Measurements from ENCODE around the gene VPS72. TPM values are rescaled to one million over a fixed set of nuclear protein-coding genes. Genes with fewer than 3 reads are reported as not detected.

VPS72 gene
- total and polyA plus RNA-seq, 9 donors = 24.5 to 78.4 (median 48.9) TPM

DNA sequence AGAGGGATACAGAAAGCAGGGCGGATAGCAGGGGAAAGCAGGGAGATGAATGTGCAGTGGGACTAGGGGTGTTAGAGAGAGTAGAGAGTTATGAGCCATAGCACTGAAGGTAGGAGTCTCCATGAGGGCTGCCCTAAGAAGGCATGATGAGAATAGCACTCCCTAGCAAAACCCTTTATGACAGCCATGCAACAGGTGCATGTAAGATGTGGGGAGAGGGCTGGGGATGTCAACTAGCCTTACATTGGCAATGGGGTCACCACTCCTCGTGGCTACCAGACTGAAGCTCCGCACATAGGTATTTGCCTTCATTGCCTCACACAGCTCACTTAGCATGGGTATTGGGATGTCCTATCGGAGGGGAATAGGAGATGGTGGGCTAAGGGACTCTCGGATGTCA lies 18.8 kb downstream of the VPS72 start:
- Histone ChIP-seq H3K27me3 (no peaks in the 10 kb centered on the region), H3K9me3 (no peaks in the 10 kb centered on the region), H3K4me3 (no peak overlapping the region), H3K27ac (no peak overlapping the region), H3K36me3 (no peaks in the 10 kb centered on the region), H3K4me1 (ENCODE audit: insufficient read depth) (peaks cover 2% of the 10 kb centered on the region)
- intact Hi-C loops (cut with DNase I) = no loop called here
- TF ChIP-seq EP300 (IDR thresholded peaks at IDR 0.05) (no peak), POLR2A (IDR thresholded peaks at IDR 0.05) (no peak)
- TF ChIP-seq, protein P1, sequence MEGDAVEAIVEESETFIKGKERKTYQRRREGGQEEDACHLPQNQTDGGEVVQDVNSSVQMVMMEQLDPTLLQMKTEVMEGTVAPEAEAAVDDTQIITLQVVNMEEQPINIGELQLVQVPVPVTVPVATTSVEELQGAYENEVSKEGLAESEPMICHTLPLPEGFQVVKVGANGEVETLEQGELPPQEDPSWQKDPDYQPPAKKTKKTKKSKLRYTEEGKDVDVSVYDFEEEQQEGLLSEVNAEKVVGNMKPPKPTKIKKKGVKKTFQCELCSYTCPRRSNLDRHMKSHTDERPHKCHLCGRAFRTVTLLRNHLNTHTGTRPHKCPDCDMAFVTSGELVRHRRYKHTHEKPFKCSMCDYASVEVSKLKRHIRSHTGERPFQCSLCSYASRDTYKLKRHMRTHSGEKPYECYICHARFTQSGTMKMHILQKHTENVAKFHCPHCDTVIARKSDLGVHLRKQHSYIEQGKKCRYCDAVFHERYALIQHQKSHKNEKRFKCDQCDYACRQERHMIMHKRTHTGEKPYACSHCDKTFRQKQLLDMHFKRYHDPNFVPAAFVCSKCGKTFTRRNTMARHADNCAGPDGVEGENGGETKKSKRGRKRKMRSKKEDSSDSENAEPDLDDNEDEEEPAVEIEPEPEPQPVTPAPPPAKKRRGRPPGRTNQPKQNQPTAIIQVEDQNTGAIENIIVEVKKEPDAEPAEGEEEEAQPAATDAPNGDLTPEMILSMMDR (IDR thresholded peaks at IDR 0.05) = no peak
- 79 to 89% (median 88%) methylated on average over 5 of the region's 5 CpGs for WGBS, 3 donors
- DNase-seq = no peak

DNA sequence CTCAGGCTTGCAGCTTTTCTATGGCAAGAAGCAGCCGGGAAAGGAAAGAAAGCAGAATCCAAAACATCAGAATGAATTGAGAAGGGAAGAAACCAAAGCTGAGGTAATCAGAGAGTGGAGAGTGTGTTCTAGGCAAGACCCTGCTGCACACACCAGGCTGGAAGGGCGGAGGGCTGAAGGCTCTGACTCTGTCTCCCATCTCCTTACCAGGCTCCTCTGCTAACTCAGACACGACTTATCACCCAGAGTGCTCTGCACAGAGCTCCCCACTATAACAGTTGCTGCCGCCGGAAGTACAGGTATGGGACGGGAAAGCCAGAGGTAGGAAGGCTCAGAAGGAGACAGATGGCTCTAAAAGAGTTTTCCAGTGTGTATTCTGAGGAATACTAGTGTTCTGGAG lies 22.9 kb downstream of the VPS72 start:
- TF ChIP-seq POLR2A (IDR thresholded peaks at IDR 0.05) (no peak), EP300 (IDR thresholded peaks at IDR 0.05) (no peak)
- TF ChIP-seq, protein P1 (IDR thresholded peaks at IDR 0.05) = no peak
- Histone ChIP-seq H3K27ac (no peak overlapping the region), H3K27me3 (no peaks in the 10 kb centered on the region), H3K4me1 (ENCODE audit: insufficient read depth) (peaks cover 7% of the 10 kb centered on the region), H3K9me3 (no peaks in the 10 kb centered on the region), H3K4me3 (no peak overlapping the region), H3K36me3 (no peaks in the 10 kb centered on the region)
- 84 to 86% (median 85%) methylated on average over 6 of the region's 6 CpGs for WGBS, 3 donors
- intact Hi-C loops (cut with DNase I) = no loop called here
- DNase-seq = no peak

DNA sequence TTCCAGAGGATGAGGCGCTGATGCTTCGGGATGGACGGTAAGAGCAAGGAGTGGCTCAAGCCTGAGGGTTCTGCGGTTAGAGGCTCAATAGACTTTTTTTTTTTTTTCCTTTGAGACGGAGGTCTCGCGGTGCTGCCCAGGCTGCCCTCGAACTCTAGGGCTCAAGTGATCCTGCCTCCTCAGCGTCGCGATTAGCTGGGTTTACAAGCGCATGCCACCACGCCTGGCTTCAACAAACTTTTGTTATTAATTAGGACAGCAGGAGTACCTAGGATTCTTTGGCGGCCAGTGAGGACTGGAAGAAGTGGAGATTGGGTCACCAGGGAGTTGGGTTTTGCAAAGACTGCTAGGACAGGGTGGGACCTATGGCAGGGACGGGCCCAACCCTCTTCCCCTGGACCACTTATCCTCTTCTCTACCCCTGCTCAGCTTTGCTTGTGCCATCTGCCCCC lies 23.5 kb downstream of the VPS72 start:
- Histone ChIP-seq H3K36me3 (no peaks in the 10 kb centered on the region), H3K9me3 (no peaks in the 10 kb centered on the region), H3K4me3 (peak overlapping the region; percentile 64), H3K27ac (no peak overlapping the region), H3K27me3 (no peaks in the 10 kb centered on the region), H3K4me1 (ENCODE audit: insufficient read depth) (peaks cover 7% of the 10 kb centered on the region)
- 3 to 4% (median 3%) methylated on average over 15 of the region's 15 CpGs for WGBS, 3 donors
- TF ChIP-seq, protein P1 (IDR thresholded peaks at IDR 0.05) = no peak
- TF ChIP-seq EP300 (IDR thresholded peaks at IDR 0.05) (no peak), POLR2A (IDR thresholded peaks at IDR 0.05) (no peak)
- intact Hi-C loops (cut with DNase I) = no loop called here
- no peak for DNase-seq

DNA sequence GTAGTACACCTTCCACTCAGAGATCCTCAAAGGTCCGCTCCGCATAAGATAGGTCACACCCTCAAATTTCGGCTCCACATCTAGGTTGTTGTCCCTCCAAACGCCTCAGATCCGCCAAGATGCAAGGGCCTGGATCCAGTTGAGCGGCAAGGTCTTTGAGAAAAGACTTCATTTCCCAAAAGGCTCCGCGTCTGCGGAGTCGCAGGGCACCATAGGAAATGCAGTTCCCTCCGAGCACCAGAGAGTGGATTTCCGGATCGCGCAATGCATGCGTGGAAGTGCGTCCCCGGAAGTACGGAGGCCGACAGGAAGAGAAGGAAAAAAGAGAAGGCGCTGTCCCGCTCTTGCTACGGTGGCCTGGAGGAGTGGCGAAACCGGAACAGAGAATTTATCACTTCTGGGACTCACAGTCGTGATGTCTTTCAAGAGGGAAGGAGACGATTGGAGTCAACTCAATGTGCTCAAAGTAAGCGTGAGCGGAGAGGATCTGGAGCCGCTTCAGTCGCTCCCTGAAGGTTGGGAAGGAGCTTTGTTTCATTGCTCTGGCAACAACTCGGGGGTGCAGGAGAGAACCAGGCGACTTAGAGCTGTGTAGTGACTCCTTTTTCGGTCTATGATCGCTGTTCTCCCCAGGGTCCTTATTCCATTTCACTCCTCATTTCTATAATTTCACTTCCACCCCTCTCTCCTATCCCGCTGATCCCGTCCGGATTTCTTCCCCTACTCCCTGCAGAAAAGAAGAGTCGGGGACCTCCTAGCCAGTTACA lies 24.1 kb downstream of the VPS72 start, which contains the start of the genes LYSMD1 and SCNM1:
Gene LYSMD1, minus strand, starts transcription at position 165 of the 767 bp plus-strand sequence. CDS start 644 bp downstream, outside the sequence.
Gene SCNM1, plus strand, starts transcription at position 407 of the 767 bp plus-strand sequence. Its CDS starts 9 bp downstream, at position 416.
- peak within 1 kb of the TSS; percentile 64 for H3K4me3 ChIP-seq
- no peaks in the 10 kb centered on the region for H3K9me3 ChIP-seq
- WGBS, 3 donors = 0 to 1% (median 0%) methylated on average over 38 of the region's 38 CpGs
- intact Hi-C loops (cut with DNase I) = no loop called here
- peak within 1 kb of the TSS; percentile 83 to 87 for H3K27ac ChIP-seq
- peaks cover 7% of the 10 kb centered on the region for H3K4me1 ChIP-seq (ENCODE audit: insufficient read depth)
- TF ChIP-seq POLR2A (IDR thresholded peaks at IDR 0.05) (no peak), EP300 (IDR thresholded peaks at IDR 0.05) (peak; percentile 72)
- TF ChIP-seq, protein P1 (IDR thresholded peaks at IDR 0.05) = peak in 1 of 3 donors; percentile 42
- H3K36me3 ChIP-seq = no peaks in the 10 kb centered on the region
- DNase-seq = peak; percentile 95 to 97 (median 96)
- no peaks in the 10 kb centered on the region for H3K27me3 ChIP-seq

Data from ovary (tissue), 9 donors.